A549 (cell line): Measurements from ENCODE around the gene SFI1. TPM values are rescaled to one million over a fixed set of nuclear protein-coding genes. Genes with fewer than 3 reads are reported as not detected.

ENCODE experiments used
- ATAC-seq, 2 experiments: fragments of 200-7000 bp in 1 of 2; fragments of >200 bp in 1 of 2; cut with Nextera tagmentation in 1 of 2; cut with Tn5 transposase in 1 of 2; 3 replicates each; pipeline versions ENCODE4 v1.8.0 to v1.9.1; 2018 to 2020; ENCODE audit warnings: mild to moderate bottlenecking in 1 of 2, moderate library complexity in 1 of 2
- CTCF ChIA-PET: fragments of 300-600 bp; sonication (Branson Sonifier 250); formaldehyde crosslinking; extraction: SDS; loops from one replicate; lab custom pipeline; 2021; ENCODE audit warnings: antibody characterized with exemption, inconsistent platforms; lab: Yijun Ruan, JAX
- POLR2A ChIA-PET: fragments of 350-600 bp; formaldehyde crosslinking; extraction: SDS; loops from one replicate; lab custom pipeline; 2021; ENCODE audit warnings: antibody characterized with exemption, inconsistent platforms; lab: Yijun Ruan, JAX
- DNase-seq, 2 experiments: peaks; one replicate each; pipeline versions ENCODE4 v3.0.0 to v3.0.0-alpha.2; 2011 to 2016; ENCODE audit warnings: low read depth in 1 of 2, low spot score in 1 of 2
- FAIRE-seq: peaks from 2 replicates; lab custom pipeline; 2011; peaks lifted over from hg19 to GRCh38; lab: Jason Lieb, UNC
- H3K27ac ChIP-seq, 2 experiments: fragments of >200 bp; sonication (Bioruptor Twin); formaldehyde crosslinking; 3 replicates each; pipeline ENCODE4 v1.5.1; 2016 to 2017
- H3K4me1 ChIP-seq: fragments of >200 bp; sonication (Bioruptor Twin); formaldehyde crosslinking; 3 replicates; pipeline ENCODE4 v1.6.1; 2016
- H3K4me2 ChIP-seq: fragments of >200 bp; sonication (Bioruptor Twin); formaldehyde crosslinking; 3 replicates; pipeline ENCODE4 v1.6.1; 2016
- H3K4me3 ChIP-seq: fragments of >200 bp; sonication (Bioruptor Twin); formaldehyde crosslinking; 3 replicates; pipeline ENCODE4 v1.5.1; 2016
- H3K9me3 ChIP-seq: fragments of >200 bp; sonication (Bioruptor Twin); formaldehyde crosslinking; 3 replicates; pipeline ENCODE4 v1.6.1; 2016
- BHLHE40 ChIP-seq: IDR thresholded peaks from 2 replicates; pipeline ENCODE4 v1.6.1; 2012; ENCODE audit warnings: low read depth, low read length, inconsistent platforms
- CBX2 ChIP-seq: fragments of 200-600 bp; sonication (generic); IDR thresholded peaks from 2 replicates; pipeline ENCODE4 v1.6.1; 2016; ENCODE audit warnings: low read depth, mild to moderate bottlenecking, borderline replicate concordance
- CEBPB ChIP-seq, 2 experiments: fragments of >200 bp in 1 of 2; sonication (Bioruptor Twin) in 1 of 2; formaldehyde crosslinking in 1 of 2; IDR thresholded peaks; 2 replicates each; pipeline ENCODE4 v1.6.1; 2012 to 2016
- EHMT2 ChIP-seq: fragments of 200-600 bp; sonication (generic); IDR thresholded peaks from 2 replicates; pipeline ENCODE4 v1.6.1; 2016; ENCODE audit warnings: antibody characterized with exemption, low read depth, mild to moderate bottlenecking, moderate library complexity
- FOXS1 ChIP-seq: fragments of 250-450 bp; sonication (Bioruptor Pico); IDR thresholded peaks from 2 replicates; pipeline ENCODE4 v1.5.0; 2020; ENCODE audit warnings: mild to moderate bottlenecking, moderate library complexity
- HDAC2 ChIP-seq: fragments of 200-600 bp; sonication (generic); IDR thresholded peaks from 2 replicates; pipeline ENCODE4 v1.6.1; 2016
- JUN ChIP-seq, 2 experiments: fragments of >200 bp; sonication (Bioruptor Twin); formaldehyde crosslinking; IDR thresholded peaks; 2 replicates in 1 of 2; 3 replicates in 1 of 2; pipeline ENCODE4 v1.6.1; 2016 to 2017
- JUNB ChIP-seq: fragments of >200 bp; sonication (Bioruptor Twin); formaldehyde crosslinking; IDR thresholded peaks from 2 replicates; pipeline ENCODE4 v1.6.1; 2016
- KDM5A ChIP-seq: fragments of 200-600 bp; sonication (generic); IDR thresholded peaks from 2 replicates; pipeline ENCODE4 v1.6.1; 2016; ENCODE audit warnings: antibody characterized with exemption, mild to moderate bottlenecking
- MAFK ChIP-seq: fragments of 450-650 bp; IDR thresholded peaks from 2 replicates; pipeline ENCODE4 v1.6.1; 2014; ENCODE audit not compliant: partially characterized antibody
- MAZ ChIP-seq: fragments of 150-350 bp; IDR thresholded peaks from 2 replicates; pipeline ENCODE4 v1.6.1; 2014; ENCODE audit warnings: antibody characterized with exemption, low read depth, low read length, borderline replicate concordance
- NPAS2 ChIP-seq: fragments of 250-450 bp; sonication (Bioruptor Pico); IDR thresholded peaks from 2 replicates; pipeline ENCODE4 v1.8.0; 2022; ENCODE audit warnings: mild to moderate bottlenecking, moderate library complexity, borderline replicate concordance
- NR3C1 ChIP-seq: fragments of >200 bp; sonication (Bioruptor Twin); formaldehyde crosslinking; IDR thresholded peaks from 3 replicates; pipeline ENCODE4 v1.6.1; 2017
- PHF8 ChIP-seq: fragments of 200-600 bp; sonication (generic); IDR thresholded peaks from 2 replicates; pipeline ENCODE4 v1.6.1; 2016; ENCODE audit warnings: low read depth, mild to moderate bottlenecking, antibody characterized with exemption, moderate library complexity, borderline replicate concordance
- POLR2A ChIP-seq: IDR thresholded peaks from 2 replicates; pipeline ENCODE4 v1.6.1; 2012; ENCODE audit warnings: mild to moderate bottlenecking, low read length
- RFX5 ChIP-seq: fragments of 450-650 bp; IDR thresholded peaks from 2 replicates; pipeline ENCODE4 v1.7.1; 2014; ENCODE audit warnings: antibody characterized with exemption, mild to moderate bottlenecking, moderate library complexity
- RNF2 ChIP-seq: fragments of 200-600 bp; sonication (generic); IDR thresholded peaks from 2 replicates; pipeline ENCODE4 v1.6.1; 2016; ENCODE audit warnings: low read depth, mild to moderate bottlenecking, antibody characterized with exemption, moderate library complexity, borderline replicate concordance
- SREBF2 ChIP-seq: fragments of 450-650 bp; IDR thresholded peaks from 2 replicates; pipeline ENCODE4 v1.6.1; 2014; ENCODE audit warnings: mild to moderate bottlenecking, moderate library complexity
- TFCP2L1 ChIP-seq: fragments of 250-450 bp; sonication (Bioruptor Pico); IDR thresholded peaks from 2 replicates; pipeline ENCODE4 v1.5.0; 2021; ENCODE audit warnings: mild to moderate bottlenecking
- ZNF302 ChIP-seq: fragments of 250-450 bp; sonication (Bioruptor Pico); IDR thresholded peaks from 2 replicates; pipeline ENCODE4 v1.9.0; 2021; ENCODE audit warnings: inconsistent platforms, mild to moderate bottlenecking, moderate library complexity
- WGBS: methylation state at CpG from one replicate; pipeline ENCODE4 v1.1.6; 2017; ENCODE audit errors: missing lambda C conversion rate; 5-methylcytosine and 5-hydroxymethylcytosine counted together
- polyA plus RNA-seq, 4 experiments: library from polyadenylated mRNA; depleted of rRNA in 3 of 4; stranded (reverse); fragments of >200 nt; fragmentation: RNase III in 1 of 4; extraction: RNeasy Plus Mini Kit Qiagen cat#74134 plus additional on column Dnase treatment in 1 of 4; gene quantifications; 2 replicates in 3 of 4; 3 replicates in 1 of 4; pipeline ENCODE4 v1.2.3, GENCODE V29; 2011 to 2017
- TF ChIP-seq, protein P1 (sequence below): IDR thresholded peaks from 2 replicates; pipeline ENCODE4 v1.6.1; 2012; ENCODE audit warnings: low read depth, borderline replicate concordance
- TF ChIP-seq, protein P2 (sequence below): IDR thresholded peaks from 2 replicates; pipeline ENCODE4 v1.6.1; 2012
- TF ChIP-seq, protein P3 (sequence below): fragments of 150-350 bp; IDR thresholded peaks from 2 replicates; pipeline ENCODE4 v1.6.1; 2014; ENCODE audit warnings: low read depth, mild to moderate bottlenecking, low read length
- TF ChIP-seq, protein P4 (sequence below): fragments of >200 bp; sonication (Bioruptor Twin); formaldehyde crosslinking; IDR thresholded peaks from 3 replicates; pipeline ENCODE4 v1.6.1; 2016

Gene SFI1
- polyA plus RNA-seq, 2 of the 4 experiments (the other 2 are of a cell fraction) = 6.8 to 17.9 TPM

DNA sequence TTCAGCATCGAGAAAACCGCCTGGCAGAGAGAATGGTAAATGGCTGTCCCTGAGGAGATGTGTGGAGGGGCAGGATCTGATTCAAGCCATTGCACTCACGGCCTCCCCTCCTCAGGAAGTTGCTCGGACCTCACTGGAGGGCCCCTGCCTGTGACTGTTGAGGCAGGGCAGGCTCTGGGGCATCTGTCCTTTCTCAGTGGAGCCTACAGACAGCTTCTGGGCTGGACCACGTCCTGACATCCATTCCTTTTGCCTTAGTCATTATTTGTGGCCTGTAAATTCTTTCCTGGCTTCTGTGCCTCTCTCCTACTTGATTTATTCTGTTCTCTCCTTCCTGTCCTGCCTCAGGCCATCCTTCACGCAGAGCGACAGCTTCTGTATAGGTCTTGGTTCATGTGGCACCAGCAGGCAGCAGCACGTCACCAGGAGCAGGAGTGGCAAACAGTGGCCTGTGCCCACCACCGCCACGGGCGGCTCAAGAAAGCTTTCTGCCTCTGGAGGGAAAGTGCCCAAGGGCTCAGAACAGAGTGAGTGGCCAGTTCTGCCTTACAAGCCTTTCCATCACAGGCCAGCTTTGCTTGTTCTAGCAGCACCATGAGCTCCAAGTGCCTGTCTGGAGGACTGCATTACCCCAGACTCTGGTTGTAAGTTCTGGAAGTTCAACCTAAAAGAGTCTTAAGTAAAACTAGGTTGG lies 106.1 kb downstream of the SFI1 start:
- H3K9me3 ChIP-seq = no peaks in the 10 kb centered on the region
- H3K4me1 ChIP-seq = 0 out of 3 replicates have a peak, but pooled peaks cover 3% of the 10 kb centered on the region
- FAIRE-seq = no peak
- ATAC-seq = peak in 1 of 2 experiments; percentile 29; a peak in 1 of 6 replicates
- no peak for DNase-seq
- POLR2A ChIA-PET = no interaction called here
- 58% methylated on average over 7 of the region's 11 CpGs for WGBS
- no peak for TF ChIP-seq RNF2
- TF ChIP-seq, protein P1, sequence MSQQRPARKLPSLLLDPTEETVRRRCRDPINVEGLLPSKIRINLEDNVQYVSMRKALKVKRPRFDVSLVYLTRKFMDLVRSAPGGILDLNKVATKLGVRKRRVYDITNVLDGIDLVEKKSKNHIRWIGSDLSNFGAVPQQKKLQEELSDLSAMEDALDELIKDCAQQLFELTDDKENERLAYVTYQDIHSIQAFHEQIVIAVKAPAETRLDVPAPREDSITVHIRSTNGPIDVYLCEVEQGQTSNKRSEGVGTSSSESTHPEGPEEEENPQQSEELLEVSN = no peak
- no peak for TF ChIP-seq BHLHE40
- no peak for TF ChIP-seq NPAS2 (CRISPR knock-in tag)
- no peak for TF ChIP-seq ZNF302 (CRISPR knock-in tag)
- no peak for TF ChIP-seq KDM5A
- no peak for TF ChIP-seq HDAC2
- no peak for TF ChIP-seq CBX2
- TF ChIP-seq, protein P2, sequence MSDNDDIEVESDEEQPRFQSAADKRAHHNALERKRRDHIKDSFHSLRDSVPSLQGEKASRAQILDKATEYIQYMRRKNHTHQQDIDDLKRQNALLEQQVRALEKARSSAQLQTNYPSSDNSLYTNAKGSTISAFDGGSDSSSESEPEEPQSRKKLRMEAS = no peak
- CTCF ChIA-PET = no interaction called here
- H3K4me3 ChIP-seq = no peak overlapping the region
- no peak overlapping the region for H3K4me2 ChIP-seq
- H3K27ac ChIP-seq = no peak overlapping the region

DNA sequence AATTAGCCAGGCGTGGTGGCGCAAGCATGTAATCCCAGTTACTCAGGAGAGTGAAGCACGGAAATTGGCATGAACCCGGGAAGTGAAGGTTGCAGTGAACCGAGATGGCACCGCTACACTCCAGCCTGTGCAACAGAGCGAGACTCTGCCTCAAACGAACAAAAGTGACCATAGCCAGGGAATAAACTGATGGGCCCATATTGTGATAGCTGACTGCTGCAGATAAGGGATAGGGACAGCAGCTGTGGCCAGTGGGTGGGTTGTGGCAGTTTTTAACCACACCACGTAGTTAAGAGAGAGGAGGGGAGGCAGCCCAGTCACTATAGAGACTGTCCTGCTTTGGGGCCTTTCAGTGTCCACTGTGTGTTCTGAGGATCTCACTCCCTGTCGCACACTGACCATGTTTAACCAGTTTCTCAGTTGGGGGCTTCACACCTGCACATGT lies 106.8 kb downstream of the SFI1 start:
- no peak for FAIRE-seq

DNA sequence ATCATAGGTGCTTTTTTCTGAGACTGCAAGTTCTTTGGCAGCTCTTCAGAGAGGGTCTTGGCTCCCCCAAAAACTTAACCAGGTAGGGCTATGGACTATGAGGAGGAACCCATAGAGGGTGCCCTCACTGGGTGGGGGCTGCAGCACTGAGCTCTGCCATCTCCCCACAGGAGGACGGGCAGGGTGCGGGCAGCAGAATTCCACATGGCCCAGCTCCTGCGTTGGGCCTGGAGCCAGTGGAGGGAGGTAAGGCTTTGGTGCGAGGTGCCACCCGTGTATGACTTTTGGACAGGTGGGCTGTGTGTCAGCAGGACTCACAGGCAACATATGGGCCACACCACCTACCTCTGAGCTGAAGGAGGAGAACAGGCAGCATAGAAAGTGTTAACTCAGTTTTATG lies 107.2 kb downstream of the SFI1 start:
- H3K4me3 ChIP-seq = no peak overlapping the region
- 0 out of 3 replicates have a peak, but pooled peaks cover 3% of the 10 kb centered on the region for H3K4me1 ChIP-seq
- no peak for TF ChIP-seq SREBF2
- TF ChIP-seq, protein P1 = no peak
- CTCF ChIA-PET = no interaction called here
- FAIRE-seq (no peak), DNase-seq (no peak), ATAC-seq (no peak)
- 98% methylated on average over 5 of the region's 5 CpGs for WGBS
- no peak overlapping the region for H3K4me2 ChIP-seq
- H3K27ac ChIP-seq = no peak overlapping the region
- POLR2A ChIA-PET = no interaction called here
- no peaks in the 10 kb centered on the region for H3K9me3 ChIP-seq

More for the DNA sequence above, 106.8 kb downstream of the SFI1 start:
- H3K9me3 ChIP-seq = no peaks in the 10 kb centered on the region
- no peak overlapping the region for H3K4me2 ChIP-seq
- H3K4me1 ChIP-seq = 0 out of 3 replicates have a peak, but pooled peaks cover 3% of the 10 kb centered on the region
- ChIA-PET POLR2A (no interaction called here), CTCF (no interaction called here)
- H3K27ac ChIP-seq = no peak overlapping the region
- TF ChIP-seq EHMT2 = no peak
- TF ChIP-seq, protein P3, sequence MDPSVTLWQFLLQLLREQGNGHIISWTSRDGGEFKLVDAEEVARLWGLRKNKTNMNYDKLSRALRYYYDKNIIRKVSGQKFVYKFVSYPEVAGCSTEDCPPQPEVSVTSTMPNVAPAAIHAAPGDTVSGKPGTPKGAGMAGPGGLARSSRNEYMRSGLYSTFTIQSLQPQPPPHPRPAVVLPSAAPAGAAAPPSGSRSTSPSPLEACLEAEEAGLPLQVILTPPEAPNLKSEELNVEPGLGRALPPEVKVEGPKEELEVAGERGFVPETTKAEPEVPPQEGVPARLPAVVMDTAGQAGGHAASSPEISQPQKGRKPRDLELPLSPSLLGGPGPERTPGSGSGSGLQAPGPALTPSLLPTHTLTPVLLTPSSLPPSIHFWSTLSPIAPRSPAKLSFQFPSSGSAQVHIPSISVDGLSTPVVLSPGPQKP = no peak
- no peak for TF ChIP-seq PHF8
- ATAC-seq (no peak), DNase-seq (no peak)
- WGBS = 87% methylated on average over 10 of the region's 10 CpGs
- no peak overlapping the region for H3K4me3 ChIP-seq

DNA sequence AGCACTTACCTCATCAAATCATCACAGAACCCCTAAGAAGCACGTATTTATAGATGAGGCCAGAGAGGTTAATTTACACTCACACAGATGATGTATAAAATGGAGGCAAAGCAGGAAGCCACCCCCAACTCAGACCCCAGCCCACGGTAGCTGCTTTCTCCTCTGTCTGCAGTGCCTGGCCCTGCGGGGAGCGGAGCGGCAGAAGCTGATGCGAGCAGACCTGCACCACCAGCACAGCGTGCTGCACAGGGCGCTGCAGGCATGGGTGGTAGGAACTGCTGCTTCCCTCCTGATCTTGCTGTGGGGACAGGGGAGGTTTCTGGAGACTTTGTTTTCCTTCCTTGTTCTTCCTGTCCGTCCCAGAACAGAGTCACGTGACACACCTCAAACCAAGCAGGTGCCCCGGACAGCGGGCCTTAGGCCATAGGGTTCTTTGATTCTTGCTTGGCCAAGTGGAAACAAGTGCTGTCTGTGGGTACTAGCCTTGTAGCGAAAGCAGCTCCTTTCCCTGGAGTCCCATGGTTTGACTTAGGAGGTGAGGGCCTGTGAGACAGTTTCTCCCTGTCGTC lies 107.9 kb downstream of the SFI1 start:
- no peaks in the 10 kb centered on the region for H3K9me3 ChIP-seq
- H3K4me2 ChIP-seq = no peak overlapping the region
- 0 out of 3 replicates have a peak, but pooled peaks cover 3% of the 10 kb centered on the region for H3K4me1 ChIP-seq
- TF ChIP-seq MAFK = no peak
- no peak for TF ChIP-seq JUN (IDR thresholded peaks at IDR 0.05)
- TF ChIP-seq HDAC2 = no peak
- no peak for TF ChIP-seq EHMT2
- no peak for TF ChIP-seq RNF2
- TF ChIP-seq CEBPB (IDR thresholded peaks at IDR 0.05) = no peak
- no peak for TF ChIP-seq JUNB
- no peak for TF ChIP-seq TFCP2L1 (CRISPR knock-in tag)
- TF ChIP-seq RFX5 = no peak
- no peak for TF ChIP-seq FOXS1 (CRISPR knock-in tag)
- TF ChIP-seq NR3C1 = no peak
- no peak for TF ChIP-seq MAZ
- TF ChIP-seq, protein P4, sequence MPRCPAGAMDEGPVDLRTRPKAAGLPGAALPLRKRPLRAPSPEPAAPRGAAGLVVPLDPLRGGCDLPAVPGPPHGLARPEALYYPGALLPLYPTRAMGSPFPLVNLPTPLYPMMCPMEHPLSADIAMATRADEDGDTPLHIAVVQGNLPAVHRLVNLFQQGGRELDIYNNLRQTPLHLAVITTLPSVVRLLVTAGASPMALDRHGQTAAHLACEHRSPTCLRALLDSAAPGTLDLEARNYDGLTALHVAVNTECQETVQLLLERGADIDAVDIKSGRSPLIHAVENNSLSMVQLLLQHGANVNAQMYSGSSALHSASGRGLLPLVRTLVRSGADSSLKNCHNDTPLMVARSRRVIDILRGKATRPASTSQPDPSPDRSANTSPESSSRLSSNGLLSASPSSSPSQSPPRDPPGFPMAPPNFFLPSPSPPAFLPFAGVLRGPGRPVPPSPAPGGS = no peak
- TF ChIP-seq POLR2A = no peak
- H3K4me3 ChIP-seq = no peak overlapping the region
- CTCF ChIA-PET = interaction anchor here (2.0 kb wide), 1 partner anchor 10 kb away, joined by 5 read pairs; no protein-coding TSS in a partner anchor
- FAIRE-seq (no peak), DNase-seq (no peak), ATAC-seq (no peak)
- WGBS = 87% methylated on average over 11 of the region's 14 CpGs
- POLR2A ChIA-PET = no interaction called here
- no peak overlapping the region for H3K27ac ChIP-seq
